ENCODE data around the gene ASB4. TPM values are rescaled to one million over a fixed set of nuclear protein-coding genes. Genes with fewer than 3 reads are reported as not detected.

ASB4 gene
- total and polyA plus RNA-seq, 2 experiments from 2014 or later, result not detected

DNA sequence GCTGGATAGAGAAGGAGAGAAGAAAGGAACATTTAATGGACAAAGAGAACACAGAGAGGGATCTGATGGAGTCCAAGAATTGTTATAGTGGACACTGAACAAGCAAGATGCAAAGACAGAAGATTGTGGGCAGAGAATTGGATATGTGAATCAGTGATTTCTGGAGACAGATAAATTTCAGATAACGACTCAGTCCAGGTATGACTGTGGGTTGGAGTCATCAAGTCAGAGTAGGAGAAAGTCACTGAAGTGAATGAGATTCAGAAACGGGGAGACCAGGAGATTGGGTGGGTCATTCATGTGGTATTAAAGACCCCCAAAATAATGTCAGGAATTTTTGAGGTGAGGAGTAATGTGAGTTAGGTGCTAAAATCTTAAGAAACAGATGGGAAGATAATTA, 23.0 kb downstream of the ASB4 start (continued):
- TF ChIP-seq, protein P1, sequence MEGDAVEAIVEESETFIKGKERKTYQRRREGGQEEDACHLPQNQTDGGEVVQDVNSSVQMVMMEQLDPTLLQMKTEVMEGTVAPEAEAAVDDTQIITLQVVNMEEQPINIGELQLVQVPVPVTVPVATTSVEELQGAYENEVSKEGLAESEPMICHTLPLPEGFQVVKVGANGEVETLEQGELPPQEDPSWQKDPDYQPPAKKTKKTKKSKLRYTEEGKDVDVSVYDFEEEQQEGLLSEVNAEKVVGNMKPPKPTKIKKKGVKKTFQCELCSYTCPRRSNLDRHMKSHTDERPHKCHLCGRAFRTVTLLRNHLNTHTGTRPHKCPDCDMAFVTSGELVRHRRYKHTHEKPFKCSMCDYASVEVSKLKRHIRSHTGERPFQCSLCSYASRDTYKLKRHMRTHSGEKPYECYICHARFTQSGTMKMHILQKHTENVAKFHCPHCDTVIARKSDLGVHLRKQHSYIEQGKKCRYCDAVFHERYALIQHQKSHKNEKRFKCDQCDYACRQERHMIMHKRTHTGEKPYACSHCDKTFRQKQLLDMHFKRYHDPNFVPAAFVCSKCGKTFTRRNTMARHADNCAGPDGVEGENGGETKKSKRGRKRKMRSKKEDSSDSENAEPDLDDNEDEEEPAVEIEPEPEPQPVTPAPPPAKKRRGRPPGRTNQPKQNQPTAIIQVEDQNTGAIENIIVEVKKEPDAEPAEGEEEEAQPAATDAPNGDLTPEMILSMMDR (conservative IDR thresholded peaks at IDR 0.05; ENCODE audit: low read depth in 2 of 2), result no peak
- TF ChIP-seq EZH2phosphoT487 (IDR thresholded peaks at IDR 0.05; ENCODE audit: unreplicated experiment) (no peak), ZNF114 (CRISPR knock-in tag; IDR thresholded peaks at IDR 0.05) (no peak), NANOG (IDR thresholded peaks at IDR 0.05; ENCODE audit: borderline replicate concordance) (no peak), POLR2AphosphoS5 (IDR thresholded peaks at IDR 0.05; ENCODE audit: low read depth) (no peak), JUNB (IDR thresholded peaks at IDR 0.05; ENCODE audit: unreplicated experiment) (no peak)
- TF ChIP-seq, protein P2, sequence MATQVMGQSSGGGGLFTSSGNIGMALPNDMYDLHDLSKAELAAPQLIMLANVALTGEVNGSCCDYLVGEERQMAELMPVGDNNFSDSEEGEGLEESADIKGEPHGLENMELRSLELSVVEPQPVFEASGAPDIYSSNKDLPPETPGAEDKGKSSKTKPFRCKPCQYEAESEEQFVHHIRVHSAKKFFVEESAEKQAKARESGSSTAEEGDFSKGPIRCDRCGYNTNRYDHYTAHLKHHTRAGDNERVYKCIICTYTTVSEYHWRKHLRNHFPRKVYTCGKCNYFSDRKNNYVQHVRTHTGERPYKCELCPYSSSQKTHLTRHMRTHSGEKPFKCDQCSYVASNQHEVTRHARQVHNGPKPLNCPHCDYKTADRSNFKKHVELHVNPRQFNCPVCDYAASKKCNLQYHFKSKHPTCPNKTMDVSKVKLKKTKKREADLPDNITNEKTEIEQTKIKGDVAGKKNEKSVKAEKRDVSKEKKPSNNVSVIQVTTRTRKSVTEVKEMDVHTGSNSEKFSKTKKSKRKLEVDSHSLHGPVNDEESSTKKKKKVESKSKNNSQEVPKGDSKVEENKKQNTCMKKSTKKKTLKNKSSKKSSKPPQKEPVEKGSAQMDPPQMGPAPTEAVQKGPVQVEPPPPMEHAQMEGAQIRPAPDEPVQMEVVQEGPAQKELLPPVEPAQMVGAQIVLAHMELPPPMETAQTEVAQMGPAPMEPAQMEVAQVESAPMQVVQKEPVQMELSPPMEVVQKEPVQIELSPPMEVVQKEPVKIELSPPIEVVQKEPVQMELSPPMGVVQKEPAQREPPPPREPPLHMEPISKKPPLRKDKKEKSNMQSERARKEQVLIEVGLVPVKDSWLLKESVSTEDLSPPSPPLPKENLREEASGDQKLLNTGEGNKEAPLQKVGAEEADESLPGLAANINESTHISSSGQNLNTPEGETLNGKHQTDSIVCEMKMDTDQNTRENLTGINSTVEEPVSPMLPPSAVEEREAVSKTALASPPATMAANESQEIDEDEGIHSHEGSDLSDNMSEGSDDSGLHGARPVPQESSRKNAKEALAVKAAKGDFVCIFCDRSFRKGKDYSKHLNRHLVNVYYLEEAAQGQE (IDR thresholded peaks at IDR 0.05; ENCODE audit: unreplicated experiment), result no peak
- TF ChIP-seq, protein P3, sequence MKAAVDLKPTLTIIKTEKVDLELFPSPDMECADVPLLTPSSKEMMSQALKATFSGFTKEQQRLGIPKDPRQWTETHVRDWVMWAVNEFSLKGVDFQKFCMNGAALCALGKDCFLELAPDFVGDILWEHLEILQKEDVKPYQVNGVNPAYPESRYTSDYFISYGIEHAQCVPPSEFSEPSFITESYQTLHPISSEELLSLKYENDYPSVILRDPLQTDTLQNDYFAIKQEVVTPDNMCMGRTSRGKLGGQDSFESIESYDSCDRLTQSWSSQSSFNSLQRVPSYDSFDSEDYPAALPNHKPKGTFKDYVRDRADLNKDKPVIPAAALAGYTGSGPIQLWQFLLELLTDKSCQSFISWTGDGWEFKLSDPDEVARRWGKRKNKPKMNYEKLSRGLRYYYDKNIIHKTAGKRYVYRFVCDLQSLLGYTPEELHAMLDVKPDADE (IDR thresholded peaks at IDR 0.05), result no peak

DNA sequence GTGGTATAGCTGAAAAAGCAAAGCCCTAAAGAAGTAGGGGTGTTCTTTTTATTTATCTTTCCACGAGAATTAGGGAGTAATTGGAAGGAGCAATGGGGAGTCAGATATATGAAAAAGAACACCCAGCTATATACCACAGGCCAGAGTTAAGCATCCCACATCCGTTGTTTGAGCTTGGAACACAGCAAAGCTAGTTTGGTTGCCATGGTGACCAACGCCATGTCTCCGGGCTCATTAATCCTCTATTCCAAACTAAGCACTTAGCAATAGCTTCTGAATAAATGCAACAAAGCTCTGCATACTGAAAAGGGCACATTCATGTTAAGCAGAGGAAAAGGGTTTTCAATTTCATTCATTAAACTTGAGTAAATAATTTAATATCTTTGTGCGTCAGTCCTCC, 23.5 kb downstream of the ASB4 start:
- peaks cover 7% of the 10 kb centered on the region; the same call in 1 of the 2 replicates for H3K4me1 ChIP-seq (ENCODE audit: insufficient read depth)
- no peak overlapping the region for H3K27ac Mint-ChIP-seq
- no peak overlapping the region for H3K4me3 ChIP-seq
- H3K27ac ChIP-seq (ENCODE audit: low read depth), result no peak overlapping the region
- H3K4me1 Mint-ChIP-seq, result peaks cover 11% of the 10 kb centered on the region
- H3K9me3 Mint-ChIP-seq, result no peaks in the 10 kb centered on the region
- H3K79me2 ChIP-seq (replicated peaks; ENCODE audit: insufficient read depth), result no peaks in the 10 kb centered on the region
- 0 out of 2 replicates have a peak, but pooled peaks cover 3% of the 10 kb centered on the region for H3K9me2 ChIP-seq (ENCODE audit: insufficient read depth)
- ATAC-seq (peak; percentile 53), DNase-seq (ENCODE audit: low spot score) (peak; percentile 86)
- no peaks in the 10 kb centered on the region for H3K36me3 ChIP-seq (ENCODE audit: insufficient read depth)
- H3K27me3 ChIP-seq (ENCODE audit: insufficient read depth), result no peaks in the 10 kb centered on the region
- no peak overlapping the region for H3K4me3 Mint-ChIP-seq
- H4K20me1 ChIP-seq (replicated peaks; ENCODE audit: insufficient read depth), result no peaks in the 10 kb centered on the region
- H3K27me3 Mint-ChIP-seq (ENCODE audit: insufficient read depth, low read depth, poor library complexity), result no peaks in the 10 kb centered on the region
- no peak overlapping the region for H3K4me2 ChIP-seq
- no peak overlapping the region for H2AFZ ChIP-seq
- H3F3A ChIP-seq (replicated peaks; ENCODE audit: low read depth), result no peaks in the 10 kb centered on the region
- no peaks in the 10 kb centered on the region for H3K36me3 Mint-ChIP-seq (ENCODE audit: low read depth)
- TF ChIP-seq, protein P3 (IDR thresholded peaks at IDR 0.05), result no peak
- TF ChIP-seq NANOG (IDR thresholded peaks at IDR 0.05; ENCODE audit: borderline replicate concordance) (no peak), POLR2AphosphoS5 (IDR thresholded peaks at IDR 0.05; ENCODE audit: low read depth) (no peak), STAT1 (IDR thresholded peaks at IDR 0.05; ENCODE audit: unreplicated experiment) (no peak), ZNF331 (CRISPR knock-in tag; IDR thresholded peaks at IDR 0.05; ENCODE audit: low read depth) (no peak), EZH2phosphoT487 (IDR thresholded peaks at IDR 0.05; ENCODE audit: unreplicated experiment) (no peak)
- TF ChIP-seq, protein P4, sequence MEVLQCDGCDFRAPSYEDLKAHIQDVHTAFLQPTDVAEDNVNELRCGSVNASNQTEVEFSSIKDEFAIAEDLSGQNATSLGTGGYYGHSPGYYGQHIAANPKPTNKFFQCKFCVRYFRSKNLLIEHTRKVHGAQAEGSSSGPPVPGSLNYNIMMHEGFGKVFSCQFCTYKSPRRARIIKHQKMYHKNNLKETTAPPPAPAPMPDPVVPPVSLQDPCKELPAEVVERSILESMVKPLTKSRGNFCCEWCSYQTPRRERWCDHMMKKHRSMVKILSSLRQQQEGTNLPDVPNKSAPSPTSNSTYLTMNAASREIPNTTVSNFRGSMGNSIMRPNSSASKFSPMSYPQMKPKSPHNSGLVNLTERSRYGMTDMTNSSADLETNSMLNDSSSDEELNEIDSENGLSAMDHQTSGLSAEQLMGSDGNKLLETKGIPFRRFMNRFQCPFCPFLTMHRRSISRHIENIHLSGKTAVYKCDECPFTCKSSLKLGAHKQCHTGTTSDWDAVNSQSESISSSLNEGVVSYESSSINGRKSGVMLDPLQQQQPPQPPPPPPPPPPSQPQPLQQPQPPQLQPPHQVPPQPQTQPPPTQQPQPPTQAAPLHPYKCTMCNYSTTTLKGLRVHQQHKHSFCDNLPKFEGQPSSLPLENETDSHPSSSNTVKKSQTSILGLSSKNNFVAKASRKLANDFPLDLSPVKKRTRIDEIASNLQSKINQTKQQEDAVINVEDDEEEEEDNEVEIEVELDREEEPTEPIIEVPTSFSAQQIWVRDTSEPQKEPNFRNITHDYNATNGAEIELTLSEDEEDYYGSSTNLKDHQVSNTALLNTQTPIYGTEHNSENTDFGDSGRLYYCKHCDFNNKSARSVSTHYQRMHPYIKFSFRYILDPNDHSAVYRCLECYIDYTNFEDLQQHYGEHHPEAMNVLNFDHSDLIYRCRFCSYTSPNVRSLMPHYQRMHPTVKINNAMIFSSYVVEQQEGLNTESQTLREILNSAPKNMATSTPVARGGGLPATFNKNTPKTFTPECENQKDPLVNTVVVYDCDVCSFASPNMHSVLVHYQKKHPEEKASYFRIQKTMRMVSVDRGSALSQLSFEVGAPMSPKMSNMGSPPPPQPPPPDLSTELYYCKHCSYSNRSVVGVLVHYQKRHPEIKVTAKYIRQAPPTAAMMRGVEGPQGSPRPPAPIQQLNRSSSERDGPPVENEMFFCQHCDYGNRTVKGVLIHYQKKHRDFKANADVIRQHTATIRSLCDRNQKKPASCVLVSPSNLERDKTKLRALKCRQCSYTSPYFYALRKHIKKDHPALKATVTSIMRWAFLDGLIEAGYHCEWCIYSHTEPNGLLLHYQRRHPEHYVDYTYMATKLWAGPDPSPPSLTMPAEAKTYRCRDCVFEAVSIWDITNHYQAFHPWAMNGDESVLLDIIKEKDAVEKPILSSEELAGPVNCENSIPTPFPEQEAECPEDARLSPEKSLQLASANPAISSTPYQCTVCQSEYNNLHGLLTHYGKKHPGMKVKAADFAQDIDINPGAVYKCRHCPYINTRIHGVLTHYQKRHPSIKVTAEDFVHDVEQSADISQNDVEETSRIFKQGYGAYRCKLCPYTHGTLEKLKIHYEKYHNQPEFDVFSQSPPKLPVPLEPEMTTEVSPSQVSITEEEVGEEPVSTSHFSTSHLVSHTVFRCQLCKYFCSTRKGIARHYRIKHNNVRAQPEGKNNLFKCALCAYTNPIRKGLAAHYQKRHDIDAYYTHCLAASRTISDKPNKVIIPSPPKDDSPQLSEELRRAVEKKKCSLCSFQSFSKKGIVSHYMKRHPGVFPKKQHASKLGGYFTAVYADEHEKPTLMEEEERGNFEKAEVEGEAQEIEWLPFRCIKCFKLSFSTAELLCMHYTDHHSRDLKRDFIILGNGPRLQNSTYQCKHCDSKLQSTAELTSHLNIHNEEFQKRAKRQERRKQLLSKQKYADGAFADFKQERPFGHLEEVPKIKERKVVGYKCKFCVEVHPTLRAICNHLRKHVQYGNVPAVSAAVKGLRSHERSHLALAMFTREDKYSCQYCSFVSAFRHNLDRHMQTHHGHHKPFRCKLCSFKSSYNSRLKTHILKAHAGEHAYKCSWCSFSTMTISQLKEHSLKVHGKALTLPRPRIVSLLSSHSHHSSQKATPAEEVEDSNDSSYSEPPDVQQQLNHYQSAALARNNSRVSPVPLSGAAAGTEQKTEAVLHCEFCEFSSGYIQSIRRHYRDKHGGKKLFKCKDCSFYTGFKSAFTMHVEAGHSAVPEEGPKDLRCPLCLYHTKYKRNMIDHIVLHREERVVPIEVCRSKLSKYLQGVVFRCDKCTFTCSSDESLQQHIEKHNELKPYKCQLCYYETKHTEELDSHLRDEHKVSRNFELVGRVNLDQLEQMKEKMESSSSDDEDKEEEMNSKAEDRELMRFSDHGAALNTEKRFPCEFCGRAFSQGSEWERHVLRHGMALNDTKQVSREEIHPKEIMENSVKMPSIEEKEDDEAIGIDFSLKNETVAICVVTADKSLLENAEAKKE (CRISPR knock-in tag; IDR thresholded peaks at IDR 0.05), result no peak

Measured in GM23338 (cell line).